Thoracic aorta (tissue), 2 donors: Measurements from ENCODE around the gene CYP27C1. TPM values are rescaled to one million over a fixed set of nuclear protein-coding genes. Genes with fewer than 3 reads are reported as not detected.
"Not testable (repeated sequence)": the region's sequence is repeated elsewhere in the genome, so short reads cannot be mapped to it uniquely, and the experiment has no call there.

Experiments used
- ATAC-seq: fragments of 150-250 bp; one replicate; pipeline ENCODE4 v1.8.0; 2017; ENCODE audit warnings: low read depth; ENCODE audit not compliant: insufficient number of reproducible peaks, low FRiP score
- DNase-seq: peaks from one replicate; pipeline ENCODE4 v3.0.0-alpha.2; 2020; ENCODE audit warnings: low spot score
- H3K27ac ChIP-seq, 2 donors: fragments of 200-600 bp; sonication (generic); 1 replicate in 1 of 2; 2 replicates in 1 of 2; pipeline ENCODE4 v1.5.1; 2016; ENCODE audit warnings: mild to moderate bottlenecking in 2 of 2, moderate library complexity in 2 of 2
- H3K27me3 ChIP-seq: fragments of 200-600 bp; sonication (generic); replicated peaks from 2 replicates; pipeline ENCODE4 v1.6.0; 2016; ENCODE audit warnings: mild to moderate bottlenecking; ENCODE audit not compliant: insufficient read depth
- H3K36me3 ChIP-seq: fragments of 200-600 bp; sonication (generic); one replicate; pipeline ENCODE4 v1.5.1; 2016
- H3K4me1 ChIP-seq, 2 donors: fragments of 200-600 bp; sonication (generic); 1 replicate in 1 of 2; 2 replicates in 1 of 2; pipeline versions ENCODE4 v1.5.1 to v1.6.0; 2016; ENCODE audit warnings: low read depth in 2 of 2, mild to moderate bottlenecking in 1 of 2; ENCODE audit not compliant: control insufficient read depth in 1 of 2
- H3K4me3 ChIP-seq: fragments of 200-600 bp; sonication (generic); 2 replicates; pipeline ENCODE4 v1.5.1; 2016; ENCODE audit warnings: mild to moderate bottlenecking
- H3K9me3 ChIP-seq: fragments of 200-600 bp; sonication (generic); 2 replicates; pipeline ENCODE4 v1.5.1; 2016
- total RNA-seq, 2 donors: library from RNA; depleted of rRNA; stranded (reverse); fragments of >200 nt; gene quantifications; one replicate each; pipeline versions ENCODE4 v1.1.0 to v1.2.3, GENCODE V29; 2016
- TF ChIP-seq, protein P1 (sequence below): fragments of 200-600 bp; sonication (generic); IDR thresholded peaks from one replicate; pipeline ENCODE4 v1.5.1; 2019; ENCODE audit warnings: antibody characterized with exemption

Gene CYP27C1
- total RNA-seq, 2 donors from 2014 or later, result 0.35 TPM; not detected in 1

DNA sequence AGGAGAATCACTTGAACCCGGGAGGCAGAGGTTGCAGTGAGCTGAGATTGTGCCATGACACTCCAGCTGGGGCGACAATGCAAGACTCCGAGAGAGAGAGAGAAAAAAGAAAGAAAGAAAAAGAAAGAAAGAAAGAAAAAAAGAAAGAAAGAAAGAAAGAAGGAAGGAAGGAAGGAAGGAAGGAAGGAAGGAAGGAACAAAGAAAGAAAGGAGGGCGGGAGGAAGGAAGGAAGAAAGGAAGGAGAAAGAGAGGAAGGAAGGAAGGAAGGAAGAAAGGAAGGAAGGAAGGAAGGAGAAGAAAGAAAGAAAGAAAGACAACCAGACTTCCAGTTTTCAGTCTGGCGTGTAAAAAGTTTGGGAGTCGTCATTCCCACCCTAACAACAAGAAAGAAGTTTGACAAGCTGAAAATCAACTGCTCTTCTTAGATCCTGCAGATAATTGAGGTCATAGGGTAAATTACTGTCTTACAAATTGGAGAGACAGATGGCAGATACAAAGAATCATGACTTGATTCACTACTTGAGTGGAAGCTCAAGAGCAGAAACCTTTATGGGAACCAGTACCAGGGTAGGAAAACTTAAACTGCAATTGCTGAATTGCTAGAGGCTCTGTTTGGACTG lies 15.1 kb upstream of the CYP27C1 start:
- TF ChIP-seq, protein P1, sequence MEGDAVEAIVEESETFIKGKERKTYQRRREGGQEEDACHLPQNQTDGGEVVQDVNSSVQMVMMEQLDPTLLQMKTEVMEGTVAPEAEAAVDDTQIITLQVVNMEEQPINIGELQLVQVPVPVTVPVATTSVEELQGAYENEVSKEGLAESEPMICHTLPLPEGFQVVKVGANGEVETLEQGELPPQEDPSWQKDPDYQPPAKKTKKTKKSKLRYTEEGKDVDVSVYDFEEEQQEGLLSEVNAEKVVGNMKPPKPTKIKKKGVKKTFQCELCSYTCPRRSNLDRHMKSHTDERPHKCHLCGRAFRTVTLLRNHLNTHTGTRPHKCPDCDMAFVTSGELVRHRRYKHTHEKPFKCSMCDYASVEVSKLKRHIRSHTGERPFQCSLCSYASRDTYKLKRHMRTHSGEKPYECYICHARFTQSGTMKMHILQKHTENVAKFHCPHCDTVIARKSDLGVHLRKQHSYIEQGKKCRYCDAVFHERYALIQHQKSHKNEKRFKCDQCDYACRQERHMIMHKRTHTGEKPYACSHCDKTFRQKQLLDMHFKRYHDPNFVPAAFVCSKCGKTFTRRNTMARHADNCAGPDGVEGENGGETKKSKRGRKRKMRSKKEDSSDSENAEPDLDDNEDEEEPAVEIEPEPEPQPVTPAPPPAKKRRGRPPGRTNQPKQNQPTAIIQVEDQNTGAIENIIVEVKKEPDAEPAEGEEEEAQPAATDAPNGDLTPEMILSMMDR, result no peak

DNA sequence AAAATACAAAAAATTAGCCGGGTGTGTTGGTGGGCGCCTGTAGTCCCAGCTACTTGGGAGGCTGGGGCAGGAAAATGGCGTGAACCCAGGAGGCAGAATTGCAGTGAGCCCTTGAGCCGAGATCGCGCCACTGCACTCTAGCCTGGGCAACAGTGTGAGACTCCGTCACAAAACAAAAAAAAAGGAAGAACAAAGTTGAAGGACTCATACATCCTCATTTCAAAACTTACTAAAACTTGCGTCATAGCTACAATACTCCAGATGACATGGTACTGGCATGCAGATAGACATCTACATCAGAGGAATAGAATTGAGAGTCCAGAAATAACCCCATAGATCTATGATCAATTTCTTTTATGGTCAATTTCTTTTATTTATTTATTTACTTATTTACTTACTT lies 13.6 kb upstream of the CYP27C1 start:
- Histone ChIP-seq H3K9me3 (no peaks in the 10 kb centered on the region), H3K27ac (no peak overlapping the region), H3K36me3 (no peaks in the 10 kb centered on the region), H3K27me3 (no peaks in the 10 kb centered on the region), H3K4me3 (no peak overlapping the region), H3K4me1 (no peaks in the 10 kb centered on the region)
- no peak for ATAC-seq
- TF ChIP-seq, protein P1, result no peak
- DNase-seq, result no peak

More for the DNA sequence above, 15.1 kb upstream of the CYP27C1 start:
- Histone ChIP-seq H3K27me3 (no peaks in the 10 kb centered on the region), H3K27ac (no peak overlapping the region), H3K9me3 (no peaks in the 10 kb centered on the region), H3K36me3 (no peaks in the 10 kb centered on the region), H3K4me1 (no peaks in the 10 kb centered on the region), H3K4me3 (no peak overlapping the region)
- ATAC-seq, result no peak
- DNase-seq, result no peak

DNA sequence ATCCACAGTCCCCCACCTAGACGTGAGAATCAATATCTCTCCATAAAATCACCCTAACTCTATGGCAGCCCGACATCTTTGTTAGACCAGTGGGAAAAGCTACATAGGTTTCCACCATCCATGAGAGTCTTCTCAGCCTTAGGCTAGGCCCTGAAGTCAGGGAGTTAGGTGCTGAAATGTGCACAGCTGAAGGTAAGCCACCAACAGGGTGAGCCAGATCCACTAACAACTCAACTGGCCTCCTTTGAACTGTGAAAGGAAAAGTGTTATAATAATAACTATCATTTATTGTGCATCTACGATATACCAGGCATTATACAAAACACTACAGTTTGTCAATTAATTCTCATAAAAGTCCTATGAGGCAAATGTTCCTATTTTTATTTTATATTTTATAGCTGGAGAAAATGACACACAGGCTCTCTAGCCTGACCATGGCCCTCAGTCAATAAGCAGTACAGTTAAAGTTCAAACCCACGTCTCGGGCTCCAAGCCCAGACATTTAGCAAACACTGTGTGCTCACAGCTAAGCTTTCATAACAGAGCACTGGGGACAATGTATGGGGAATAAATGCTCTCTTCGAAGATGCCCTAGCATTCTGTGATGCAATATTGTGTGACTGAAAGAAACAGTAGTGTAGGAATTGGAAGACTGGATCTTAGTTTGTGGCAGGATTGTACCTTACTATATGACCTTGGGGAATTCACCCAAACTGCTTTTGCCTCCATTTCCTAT lies 11.2 kb upstream of the CYP27C1 start:
- Histone ChIP-seq H3K36me3 (no peaks in the 10 kb centered on the region), H3K27me3 (no peaks in the 10 kb centered on the region), H3K9me3 (no peaks in the 10 kb centered on the region), H3K4me3 (no peak overlapping the region), H3K4me1 (peaks cover 0 to 7% of the 10 kb centered on the region in 2 donors), H3K27ac (no peak overlapping the region)
- TF ChIP-seq, protein P1, result no peak
- no peak for DNase-seq
- no peak for ATAC-seq

DNA sequence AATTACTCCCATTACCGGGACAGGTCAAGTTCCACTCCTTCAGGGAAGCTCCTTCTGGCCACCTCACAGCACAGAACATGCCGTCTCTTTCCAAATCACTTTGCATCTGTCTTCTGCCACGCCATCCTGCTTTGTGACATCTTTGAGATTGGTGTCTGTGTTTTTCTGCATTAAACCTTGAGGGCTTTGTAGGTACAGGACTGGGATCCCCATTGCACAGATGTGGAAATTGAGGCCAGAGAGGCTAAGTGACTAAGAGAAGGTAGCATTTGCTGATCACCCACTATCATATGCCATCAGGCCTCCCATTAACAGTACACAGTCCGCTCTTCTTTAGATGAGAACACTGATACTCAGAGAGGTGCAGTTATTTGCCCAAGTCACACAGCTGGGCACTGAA lies 9.5 kb upstream of the CYP27C1 start:
- H3K27me3 ChIP-seq, result no peaks in the 10 kb centered on the region
- no peak for DNase-seq
- H3K4me1 ChIP-seq, result peaks cover 0 to 10% of the 10 kb centered on the region in 2 donors
- no peaks in the 10 kb centered on the region for H3K9me3 ChIP-seq
- no peaks in the 10 kb centered on the region for H3K36me3 ChIP-seq
- no peak for ATAC-seq
- no peak overlapping the region for H3K4me3 ChIP-seq
- H3K27ac ChIP-seq, result no peak overlapping the region
- TF ChIP-seq, protein P1, result no peak

DNA sequence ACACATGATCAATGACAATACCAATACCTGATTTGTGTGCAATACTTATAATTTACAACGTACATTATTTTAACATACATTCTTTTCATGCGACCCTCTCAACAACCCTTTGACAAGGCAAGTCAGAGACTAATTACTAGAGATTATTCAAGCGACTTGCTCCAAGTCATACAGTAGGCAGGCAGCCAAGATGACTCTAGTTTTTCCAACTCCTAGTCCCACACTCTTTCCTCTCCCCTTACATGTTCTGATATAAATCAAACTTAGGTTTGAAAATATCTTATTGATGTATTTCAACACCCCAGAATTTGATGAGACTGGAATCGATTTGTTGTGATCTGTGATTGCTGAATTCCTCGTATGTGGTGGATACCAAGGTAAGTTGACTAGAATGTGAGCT lies 8.0 kb upstream of the CYP27C1 start:
- no peak for ATAC-seq
- no peaks in the 10 kb centered on the region for H3K9me3 ChIP-seq
- H3K27ac ChIP-seq, result no peak overlapping the region
- no peaks in the 10 kb centered on the region for H3K27me3 ChIP-seq
- TF ChIP-seq, protein P1, result no peak
- no peak for DNase-seq
- H3K4me1 ChIP-seq, result peaks cover 0 to 10% of the 10 kb centered on the region in 2 donors
- H3K4me3 ChIP-seq, result no peak overlapping the region
- H3K36me3 ChIP-seq, result no peaks in the 10 kb centered on the region

DNA sequence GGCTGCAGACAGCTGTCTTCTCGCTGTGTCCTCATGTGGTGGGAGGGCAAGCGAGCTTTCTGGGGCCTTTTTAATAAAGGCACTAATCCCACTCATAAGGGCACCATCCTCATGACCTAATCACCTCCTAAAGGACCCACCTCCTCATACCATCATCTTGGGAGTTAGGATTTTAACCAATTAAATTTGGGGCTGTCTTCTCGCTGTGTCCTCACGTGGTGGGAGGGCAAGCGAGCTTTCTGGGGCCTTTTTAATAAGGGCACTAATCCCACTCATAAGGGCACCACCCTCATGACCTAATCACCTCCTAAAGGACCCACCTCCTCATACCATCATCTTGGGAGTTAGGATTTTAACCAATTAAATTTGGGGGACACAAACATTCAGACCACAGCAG lies 7.2 kb upstream of the CYP27C1 start:
- not testable (repeated sequence) for H3K36me3 ChIP-seq, H3K27me3 ChIP-seq, DNase-seq, H3K4me3 ChIP-seq, H3K27ac ChIP-seq, ATAC-seq, H3K9me3 ChIP-seq
- H3K4me1 ChIP-seq, result peaks cover 0 to 10% of the 10 kb centered on the region in 2 donors
